D721Med (cell line): ENCODE data around the gene IKBIP.
"Not testable (repeated sequence)": the region's sequence is repeated elsewhere in the genome, so short reads cannot be mapped to it uniquely, and the experiment has no call there.

ENCODE experiments used
- DNase-seq: peaks from one replicate; pipeline ENCODE4 v3.0.0; 2011; ENCODE audit warnings: low spot score; ENCODE audit not compliant: insufficient read length
- FAIRE-seq: peaks from 2 replicates; lab custom pipeline; 2011; peaks lifted over from hg19 to GRCh38; lab: Jason Lieb, UNC
- TF ChIP-seq, protein P1 (sequence below): IDR thresholded peaks from 2 replicates; pipeline ENCODE4 v1.5.1; 2012; ENCODE audit warnings: mild to moderate bottlenecking, control low read depth; ENCODE audit not compliant: insufficient read depth; ENCODE audit errors: missing control alignments

Gene IKBIP

DNA sequence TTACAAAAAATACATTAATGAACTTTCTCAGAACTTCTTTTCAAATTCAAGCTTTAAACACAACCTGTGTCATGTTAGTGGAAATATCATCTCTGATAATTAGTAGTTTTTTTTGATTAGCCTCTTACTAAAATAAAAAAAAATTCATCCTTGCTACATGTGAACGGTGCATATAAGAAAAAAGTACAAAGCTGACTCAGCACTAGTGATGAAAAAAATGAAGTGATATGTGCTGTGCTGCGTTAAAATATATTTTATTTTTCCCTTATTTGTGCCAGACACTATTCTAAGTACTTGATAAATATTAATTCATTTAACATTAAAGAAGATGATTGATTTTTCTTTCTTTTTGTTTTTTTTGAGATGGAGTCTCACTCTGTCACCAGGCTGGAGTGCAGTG is 7.5 kb downstream of the IKBIP start:
- no peak for DNase-seq
- TF ChIP-seq, protein P1, sequence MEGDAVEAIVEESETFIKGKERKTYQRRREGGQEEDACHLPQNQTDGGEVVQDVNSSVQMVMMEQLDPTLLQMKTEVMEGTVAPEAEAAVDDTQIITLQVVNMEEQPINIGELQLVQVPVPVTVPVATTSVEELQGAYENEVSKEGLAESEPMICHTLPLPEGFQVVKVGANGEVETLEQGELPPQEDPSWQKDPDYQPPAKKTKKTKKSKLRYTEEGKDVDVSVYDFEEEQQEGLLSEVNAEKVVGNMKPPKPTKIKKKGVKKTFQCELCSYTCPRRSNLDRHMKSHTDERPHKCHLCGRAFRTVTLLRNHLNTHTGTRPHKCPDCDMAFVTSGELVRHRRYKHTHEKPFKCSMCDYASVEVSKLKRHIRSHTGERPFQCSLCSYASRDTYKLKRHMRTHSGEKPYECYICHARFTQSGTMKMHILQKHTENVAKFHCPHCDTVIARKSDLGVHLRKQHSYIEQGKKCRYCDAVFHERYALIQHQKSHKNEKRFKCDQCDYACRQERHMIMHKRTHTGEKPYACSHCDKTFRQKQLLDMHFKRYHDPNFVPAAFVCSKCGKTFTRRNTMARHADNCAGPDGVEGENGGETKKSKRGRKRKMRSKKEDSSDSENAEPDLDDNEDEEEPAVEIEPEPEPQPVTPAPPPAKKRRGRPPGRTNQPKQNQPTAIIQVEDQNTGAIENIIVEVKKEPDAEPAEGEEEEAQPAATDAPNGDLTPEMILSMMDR, result no peak
- FAIRE-seq, result no peak

DNA sequence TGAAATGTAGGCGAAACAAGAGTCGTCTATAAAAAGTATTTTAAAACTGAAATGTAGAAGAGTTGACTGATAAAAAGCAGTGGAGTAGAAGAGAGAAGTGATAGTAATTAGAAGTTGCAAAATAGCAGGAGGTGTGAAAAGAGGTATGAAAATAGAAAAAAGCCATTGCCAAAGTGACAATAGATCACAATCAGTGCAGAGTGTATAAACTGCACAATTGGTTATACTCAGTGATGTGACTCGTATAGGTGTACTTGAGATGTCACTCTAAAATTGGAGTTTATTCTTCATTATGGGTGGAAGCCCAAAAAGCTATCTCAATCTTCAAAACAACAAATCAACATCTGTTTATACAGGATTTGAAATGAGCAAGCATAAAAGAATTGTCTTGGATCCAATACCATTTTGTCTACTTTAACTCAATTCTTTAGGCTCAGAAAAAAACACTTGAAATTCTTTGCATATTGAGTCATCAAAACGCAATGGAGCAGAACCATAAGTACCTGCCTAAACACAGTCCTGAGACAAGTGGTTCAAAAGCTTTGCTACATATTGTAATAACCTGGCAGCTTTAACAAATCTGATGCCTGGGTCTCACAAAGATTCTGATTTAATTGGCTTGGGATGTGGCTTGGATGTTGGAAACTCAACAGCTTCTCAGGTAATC is 8.8 kb downstream of the IKBIP start:
- FAIRE-seq (peak; percentile 6), DNase-seq (no peak)
- TF ChIP-seq, protein P1, result no peak

DNA sequence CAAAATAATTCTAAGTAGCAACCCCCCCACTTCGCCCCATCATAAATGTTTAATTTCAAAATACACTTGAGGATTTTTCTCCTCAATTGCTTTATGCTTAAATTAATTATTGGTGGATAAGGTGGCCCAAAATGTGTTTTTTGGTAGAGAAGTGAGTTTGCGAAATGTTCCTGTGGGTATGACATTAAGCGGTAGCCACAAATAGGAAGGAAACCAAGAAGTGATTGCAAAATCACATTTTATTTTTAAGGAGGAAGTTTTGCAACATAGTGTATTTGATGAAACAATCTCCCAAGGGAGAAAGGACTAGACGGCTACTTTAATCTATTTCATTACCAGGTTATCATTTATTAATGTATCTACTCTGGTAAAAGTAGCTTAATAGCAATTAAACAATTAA is 25.6 kb downstream of the IKBIP start:
- DNase-seq, result no peak
- TF ChIP-seq, protein P1, result no peak
- FAIRE-seq, result peak; percentile 87

DNA sequence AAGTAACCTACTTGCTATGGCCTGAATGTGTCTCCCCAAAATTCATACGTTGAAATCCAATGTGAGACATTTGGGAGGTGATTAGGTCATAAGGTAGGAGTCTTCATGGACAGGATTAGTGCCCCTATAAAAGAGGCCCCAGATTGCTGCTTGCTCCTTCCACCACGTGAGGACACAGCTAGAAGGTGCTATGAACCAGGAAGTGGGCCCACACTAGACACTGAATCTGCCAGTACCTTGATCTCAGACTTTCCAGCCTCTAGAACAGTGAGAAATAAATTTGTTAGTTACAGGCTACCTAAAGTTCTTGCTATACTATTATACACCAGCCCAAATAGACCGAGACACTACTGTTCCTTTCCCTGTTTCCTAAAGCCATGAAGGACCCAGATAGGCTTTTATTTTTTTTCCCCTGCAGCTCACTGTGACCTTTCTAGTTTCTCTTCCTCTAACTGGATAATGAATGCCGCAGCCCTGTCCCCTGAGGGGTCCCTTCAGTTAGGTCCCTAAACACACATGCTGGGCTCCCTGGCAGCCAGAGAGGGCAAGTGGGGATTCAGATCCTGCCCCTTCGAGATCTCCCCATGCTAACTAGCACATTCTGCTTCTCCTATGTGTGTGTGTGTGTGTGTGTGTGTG is 31.8 kb downstream of the IKBIP start:
- no peak for FAIRE-seq
- TF ChIP-seq, protein P1, result no peak
- DNase-seq, result no peak

DNA sequence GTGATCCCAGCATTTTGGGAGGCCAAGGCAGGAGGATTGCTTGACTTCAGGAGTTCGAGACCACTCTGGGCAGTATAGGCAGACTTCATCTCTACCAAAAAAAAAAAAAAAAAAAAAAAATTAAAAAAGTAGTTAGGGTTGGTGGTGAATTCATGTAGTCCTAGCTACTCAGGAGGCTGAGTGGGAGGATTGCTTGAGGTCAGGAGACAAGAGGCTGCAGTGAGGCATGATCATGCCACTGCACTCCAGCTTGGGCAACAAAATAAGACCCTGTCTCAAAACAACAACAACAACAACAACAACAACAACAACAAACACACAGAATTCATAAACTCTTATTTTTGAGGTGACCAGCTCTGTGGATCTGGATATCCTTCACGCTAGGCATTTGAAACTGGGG is 34.0 kb downstream of the IKBIP start:
- DNase-seq, result no peak
- TF ChIP-seq, protein P1, result no peak
- no peak for FAIRE-seq

DNA sequence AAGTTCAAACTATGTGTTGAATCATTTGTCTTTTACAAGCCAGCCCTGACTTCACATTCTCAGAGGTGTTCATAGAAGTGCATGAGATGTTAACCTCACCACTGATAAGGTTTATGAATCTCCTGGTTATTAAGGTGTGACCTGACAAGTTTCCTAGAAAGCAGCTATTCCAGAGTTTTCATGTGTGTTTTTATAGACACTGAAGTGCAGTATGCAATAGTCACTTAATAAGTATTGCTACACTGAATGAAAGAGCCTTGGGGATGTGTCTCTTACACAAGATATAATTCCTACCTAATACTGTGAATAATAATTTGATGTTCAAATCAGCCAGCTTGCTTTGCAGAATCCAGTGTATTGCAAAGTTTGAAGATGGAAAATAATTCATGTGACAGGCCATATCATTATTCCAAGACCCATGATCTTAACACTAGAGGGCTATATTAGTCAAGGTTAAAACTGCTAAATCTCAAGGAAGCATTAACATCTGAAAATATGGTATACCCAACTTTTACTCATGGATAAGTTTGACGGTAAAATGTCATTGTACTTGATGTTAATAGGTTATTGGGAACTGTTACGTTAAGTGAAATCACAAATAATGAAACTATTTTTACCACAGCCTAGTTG is 38.1 kb downstream of the IKBIP start:
- DNase-seq (no peak), FAIRE-seq (no peak)
- TF ChIP-seq, protein P1, result peak; percentile 8

DNA sequence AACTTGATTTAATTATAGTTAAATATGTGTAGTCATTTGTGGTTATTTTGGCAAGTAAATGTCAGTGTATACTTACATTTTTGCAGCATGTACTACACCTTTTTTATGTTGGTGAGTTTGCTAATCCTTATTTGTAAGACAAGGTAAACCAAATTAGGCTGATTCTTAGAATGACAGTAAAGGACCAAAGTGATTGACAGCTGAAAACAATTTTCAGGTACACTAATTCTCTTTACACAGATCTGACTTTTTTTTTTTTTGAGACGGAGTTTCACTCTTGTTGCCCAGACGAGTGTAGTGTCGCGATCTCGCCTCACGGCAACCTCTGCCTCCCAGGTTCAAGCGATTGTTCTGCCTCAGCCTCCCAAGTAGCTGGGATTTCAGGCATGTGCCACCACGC is 42.7 kb downstream of the IKBIP start:
- no peak for DNase-seq
- FAIRE-seq, result no peak
- TF ChIP-seq, protein P1, result no peak

DNA sequence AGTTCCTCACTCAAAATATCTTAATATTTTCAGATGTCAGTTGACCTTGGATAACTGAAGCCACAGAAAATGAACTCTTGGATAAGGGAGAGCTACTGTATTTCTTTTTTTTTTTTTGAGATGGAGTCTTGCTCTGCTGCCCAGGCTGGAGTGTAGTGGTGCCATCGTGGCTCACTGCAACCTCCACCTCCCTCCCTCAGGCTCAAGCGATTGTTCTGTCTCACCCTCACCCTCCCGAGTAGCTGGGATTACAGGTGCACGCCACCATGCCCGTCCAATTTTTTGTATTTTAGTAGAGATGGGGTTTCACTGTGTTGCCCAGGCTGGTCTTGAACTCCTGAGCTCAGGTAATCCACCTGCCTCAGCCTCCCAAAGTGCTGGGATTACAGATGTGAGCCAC is 47.3 kb downstream of the IKBIP start:
- DNase-seq, FAIRE-seq: not testable (repeated sequence)
